ENCODE measurements around the gene ZNF652.
"Not testable (repeated sequence)": the region's sequence is repeated elsewhere in the genome, so short reads cannot be mapped to it uniquely, and the experiment has no call there.

The ZNF652 gene

GRCh38 chr17:49275981-49276380 is 86.1 kb downstream of the ZNF652 start:
- not testable (repeated sequence) for DNase-seq (ENCODE audit: low read depth in 2 of 2, low spot score in 1 of 2)

GRCh38 chr17:49269356-49269755 is 92.7 kb downstream of the ZNF652 start:
- no peak for DNase-seq (ENCODE audit: low read depth in 2 of 2, low spot score in 1 of 2)

- DNase-seq (ENCODE audit: low read depth in 2 of 2, low spot score in 1 of 2), result no peak
These were observed 94.1 kb downstream of the ZNF652 start for GRCh38 chr17:49267912-49268311.

- no peak for DNase-seq (ENCODE audit: low read depth in 2 of 2, low spot score in 1 of 2)
These were observed 95.8 kb downstream of the ZNF652 start for GRCh38 chr17:49266233-49266632.

- not testable (repeated sequence) for DNase-seq (ENCODE audit: low read depth in 2 of 2, low spot score in 1 of 2)
These were observed 100.5 kb downstream of the ZNF652 start for GRCh38 chr17:49261540-49261939.

GRCh38 chr17:49260817-49261291 is 101.2 kb downstream of the ZNF652 start:
- DNase-seq (ENCODE audit: low read depth in 2 of 2, low spot score in 1 of 2), result no peak

GRCh38 chr17:49260011-49260816 is 101.8 kb downstream of the ZNF652 start:
- DNase-seq (ENCODE audit: low read depth in 2 of 2, low spot score in 1 of 2), result peak in 1 of 2 donors; percentile 11

GRCh38 chr17:49259663-49260010 is 102.4 kb downstream of the ZNF652 start:
- DNase-seq (ENCODE audit: low read depth in 2 of 2, low spot score in 1 of 2), result no peak

- DNase-seq (ENCODE audit: low read depth in 2 of 2, low spot score in 1 of 2), result no peak
These were observed 103.7 kb downstream of the ZNF652 start for GRCh38 chr17:49258394-49258793.

- DNase-seq (ENCODE audit: low read depth in 2 of 2, low spot score in 1 of 2), result no peak
These were observed 106.9 kb downstream of the ZNF652 start for GRCh38 chr17:49255125-49255524.

- no peak for DNase-seq (ENCODE audit: low read depth in 2 of 2, low spot score in 1 of 2)
These were observed 108.0 kb downstream of the ZNF652 start for GRCh38 chr17:49254066-49254465.

- DNase-seq (ENCODE audit: low read depth in 2 of 2, low spot score in 1 of 2), result no peak
These were observed 109.8 kb downstream of the ZNF652 start for GRCh38 chr17:49252148-49252695.

- no peak for DNase-seq (ENCODE audit: low read depth in 2 of 2, low spot score in 1 of 2)
These were observed 112.0 kb downstream of the ZNF652 start for GRCh38 chr17:49249890-49250522.

GRCh38 chr17:49249292-49249794 is 112.7 kb downstream of the ZNF652 start:
- DNase-seq (ENCODE audit: low read depth in 2 of 2, low spot score in 1 of 2), result no peak

GRCh38 chr17:49247944-49248343 is 114.1 kb downstream of the ZNF652 start:
- DNase-seq (ENCODE audit: low read depth in 2 of 2, low spot score in 1 of 2), result no peak

GRCh38 chr17:49244839-49245238 is 117.2 kb downstream of the ZNF652 start:
- DNase-seq (ENCODE audit: low read depth in 2 of 2, low spot score in 1 of 2), result no peak
